Measurements from ENCODE around the gene SLCO4A1. TPM values are rescaled to one million over a fixed set of nuclear protein-coding genes. Genes with fewer than 3 reads are reported as not detected.

Gene SLCO4A1, protein sequence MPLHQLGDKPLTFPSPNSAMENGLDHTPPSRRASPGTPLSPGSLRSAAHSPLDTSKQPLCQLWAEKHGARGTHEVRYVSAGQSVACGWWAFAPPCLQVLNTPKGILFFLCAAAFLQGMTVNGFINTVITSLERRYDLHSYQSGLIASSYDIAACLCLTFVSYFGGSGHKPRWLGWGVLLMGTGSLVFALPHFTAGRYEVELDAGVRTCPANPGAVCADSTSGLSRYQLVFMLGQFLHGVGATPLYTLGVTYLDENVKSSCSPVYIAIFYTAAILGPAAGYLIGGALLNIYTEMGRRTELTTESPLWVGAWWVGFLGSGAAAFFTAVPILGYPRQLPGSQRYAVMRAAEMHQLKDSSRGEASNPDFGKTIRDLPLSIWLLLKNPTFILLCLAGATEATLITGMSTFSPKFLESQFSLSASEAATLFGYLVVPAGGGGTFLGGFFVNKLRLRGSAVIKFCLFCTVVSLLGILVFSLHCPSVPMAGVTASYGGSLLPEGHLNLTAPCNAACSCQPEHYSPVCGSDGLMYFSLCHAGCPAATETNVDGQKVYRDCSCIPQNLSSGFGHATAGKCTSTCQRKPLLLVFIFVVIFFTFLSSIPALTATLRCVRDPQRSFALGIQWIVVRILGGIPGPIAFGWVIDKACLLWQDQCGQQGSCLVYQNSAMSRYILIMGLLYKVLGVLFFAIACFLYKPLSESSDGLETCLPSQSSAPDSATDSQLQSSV
- 7.3 and 7.9 TPM in 2 replicates for total RNA-seq

DNA sequence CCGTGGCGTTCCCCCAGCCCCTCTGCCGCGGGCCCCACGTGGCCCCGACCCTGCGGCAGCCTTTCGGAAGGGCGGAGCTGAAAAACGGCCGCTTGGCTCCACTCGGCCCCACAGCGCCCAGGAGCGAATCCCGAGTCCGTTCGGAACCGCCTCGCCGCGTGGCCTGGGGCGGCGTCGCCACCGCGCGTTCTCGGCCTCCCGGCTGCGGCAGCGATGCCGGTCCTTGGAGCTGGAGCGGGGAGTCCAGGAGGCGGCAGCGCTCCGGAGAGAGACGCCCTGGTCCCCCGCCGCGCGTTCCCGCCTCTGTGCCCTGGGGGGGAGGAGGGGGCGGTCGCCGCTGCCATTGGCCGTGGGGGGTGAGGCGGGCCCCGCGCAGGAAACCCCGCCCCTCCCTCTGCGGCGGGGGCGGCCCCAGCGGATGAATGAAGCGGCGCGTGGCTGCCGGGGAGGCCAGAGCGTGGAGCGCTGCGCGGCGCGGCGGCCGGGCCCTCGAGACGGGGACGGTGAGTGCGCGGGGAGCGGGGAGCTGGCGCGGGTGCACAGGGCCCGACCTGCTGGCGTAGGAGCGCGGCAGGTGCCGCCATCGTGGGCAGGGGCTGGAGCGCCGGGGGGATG, at the start of gene SLCO4A1:
SLCO4A1 (plus strand) TSS at position 453 of the 615 bp plus-strand sequence. CDS start 13,952 bp downstream, outside the sequence.
- DNase-seq (ENCODE audit: extremely low read depth, low read depth, low spot score), result no peak

DNA sequence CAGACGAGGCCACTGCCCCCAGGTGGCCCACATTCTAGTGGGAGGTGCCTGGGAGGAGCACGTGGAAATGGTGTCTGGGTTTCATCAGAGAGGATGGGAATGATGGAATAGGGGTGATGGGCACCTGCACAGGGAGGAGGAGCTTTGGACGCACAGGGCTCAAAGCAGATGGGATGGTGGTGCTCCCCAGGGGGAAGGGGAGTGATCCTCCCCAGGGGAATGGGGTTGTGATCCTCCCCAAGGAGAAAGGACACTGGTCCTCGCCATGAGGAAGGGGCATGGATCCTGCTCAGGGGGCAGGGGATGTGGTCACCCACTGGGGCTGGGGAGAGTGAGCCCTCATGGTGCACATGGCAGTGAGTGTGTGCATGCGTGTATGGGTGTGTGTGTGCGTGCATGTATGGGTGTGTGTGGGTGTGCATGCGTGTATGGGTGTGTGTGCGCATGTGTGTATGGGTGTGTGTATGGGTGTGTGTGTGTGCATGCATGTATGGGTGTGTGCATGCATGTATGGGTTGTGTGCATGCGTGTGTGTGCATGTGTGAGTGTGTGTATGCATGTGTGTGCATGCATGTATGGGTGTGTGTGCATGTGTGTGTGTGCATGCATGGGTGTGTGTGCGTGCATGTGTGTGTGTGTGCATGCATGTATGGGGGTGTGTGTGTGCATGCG, 49.7 kb upstream of the SLCO4A1 start:
- no peak for DNase-seq (ENCODE audit: extremely low read depth, low read depth, low spot score)

DNA sequence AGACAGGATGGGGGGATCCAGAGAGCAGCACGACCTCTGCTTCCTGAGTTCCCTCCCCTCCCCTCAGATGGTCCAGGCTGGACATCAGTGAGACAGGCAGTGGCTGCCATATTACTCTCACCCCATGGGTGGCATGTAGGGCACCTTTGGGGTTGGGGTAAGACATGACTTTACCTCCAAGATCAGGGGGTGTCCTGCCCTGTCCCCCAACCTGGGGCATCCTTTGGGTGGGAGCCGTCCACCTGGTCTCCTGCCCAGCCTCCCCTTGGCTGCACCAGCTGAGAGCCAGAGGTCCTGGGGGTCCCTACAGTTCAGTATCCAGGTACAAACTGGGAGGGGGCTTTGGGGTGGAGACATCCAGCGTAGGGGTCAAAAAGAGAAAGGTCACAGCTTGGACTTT, 48.7 kb upstream of the SLCO4A1 start:
- no peak for DNase-seq (ENCODE audit: extremely low read depth, low read depth, low spot score)

DNA sequence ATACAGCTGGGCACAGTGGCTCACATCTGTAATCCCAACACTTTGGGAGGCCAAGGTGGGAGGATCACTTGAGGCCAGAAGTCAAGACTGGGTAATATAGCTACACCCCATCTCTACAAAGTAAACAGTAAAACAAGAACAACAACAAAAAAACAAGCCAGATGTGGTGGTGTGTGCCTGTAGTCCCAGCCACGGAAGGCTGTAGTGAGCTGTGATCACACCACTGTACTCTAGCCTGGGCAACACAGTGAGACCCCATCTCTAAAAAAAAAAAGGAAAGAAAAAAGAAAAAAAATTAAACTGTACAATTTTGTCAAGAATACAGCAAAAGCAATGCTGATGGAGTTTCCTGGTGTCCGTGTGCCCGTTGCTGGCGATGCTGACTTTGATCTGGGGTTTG, 47.2 kb upstream of the SLCO4A1 start:
- no peak for DNase-seq (ENCODE audit: extremely low read depth, low read depth, low spot score)

DNA sequence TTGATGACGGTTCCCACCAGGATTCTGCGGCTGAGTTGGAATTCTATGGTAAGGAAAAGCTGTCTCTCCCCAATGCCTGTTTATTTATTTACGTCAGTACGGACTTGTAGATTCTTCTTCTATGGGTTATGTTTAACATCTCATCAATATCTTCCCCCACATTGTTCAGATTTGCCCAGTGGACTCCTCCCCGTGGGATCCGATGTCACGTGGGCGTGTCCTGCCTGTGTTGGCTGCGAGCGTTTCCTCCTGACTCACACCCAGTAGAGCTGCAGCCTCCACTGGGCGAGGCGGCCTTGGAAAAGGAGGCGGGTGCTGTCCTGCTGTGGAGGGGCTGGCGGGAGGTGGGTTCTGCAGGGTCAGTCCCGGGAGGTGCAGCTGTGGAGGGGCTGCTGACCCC, 46.8 kb upstream of the SLCO4A1 start:
- no peak for DNase-seq (ENCODE audit: extremely low read depth, low read depth, low spot score)

DNA sequence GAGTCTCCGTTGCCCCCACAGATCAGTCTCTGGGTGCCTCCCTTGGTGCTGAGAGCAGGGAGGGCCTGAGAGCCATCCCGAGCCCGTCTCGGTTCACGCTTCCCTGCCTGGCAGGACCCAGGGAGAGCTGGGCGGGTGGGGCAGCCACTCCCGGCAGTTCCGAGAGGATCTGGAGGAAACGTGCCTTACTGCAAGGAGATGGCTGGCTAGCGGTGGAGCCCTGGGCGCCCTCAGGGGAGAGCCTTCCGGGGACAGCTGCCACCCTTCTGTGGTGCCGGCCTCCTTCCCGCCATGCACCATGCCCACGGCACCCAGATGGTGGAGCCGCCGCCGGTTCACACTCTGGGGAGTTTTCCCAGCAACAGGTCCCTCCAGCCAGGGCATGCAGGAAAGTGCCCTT, 45.8 kb upstream of the SLCO4A1 start:
- DNase-seq (ENCODE audit: extremely low read depth, low read depth, low spot score), result no peak

DNA sequence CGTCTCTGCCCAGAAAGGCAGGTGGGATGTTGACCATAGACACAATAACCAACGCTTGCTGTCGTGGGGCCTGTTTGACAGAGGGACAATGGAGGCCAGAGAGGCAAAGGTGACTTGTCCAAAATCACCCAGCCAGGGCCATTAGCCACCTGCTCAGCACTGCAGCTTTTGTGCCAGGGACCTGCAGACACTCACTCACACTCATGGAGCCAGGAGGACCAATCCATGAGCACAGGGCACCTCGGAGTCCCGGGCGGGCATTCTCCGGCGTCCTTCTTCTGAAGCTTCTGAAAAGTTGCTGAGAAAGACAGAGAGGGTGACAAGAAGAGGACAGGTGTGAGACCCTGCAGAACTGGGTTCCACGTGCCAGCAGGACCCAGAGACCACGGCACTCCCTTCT, 45.4 kb upstream of the SLCO4A1 start:
- no peak for DNase-seq (ENCODE audit: extremely low read depth, low read depth, low spot score)

DNA sequence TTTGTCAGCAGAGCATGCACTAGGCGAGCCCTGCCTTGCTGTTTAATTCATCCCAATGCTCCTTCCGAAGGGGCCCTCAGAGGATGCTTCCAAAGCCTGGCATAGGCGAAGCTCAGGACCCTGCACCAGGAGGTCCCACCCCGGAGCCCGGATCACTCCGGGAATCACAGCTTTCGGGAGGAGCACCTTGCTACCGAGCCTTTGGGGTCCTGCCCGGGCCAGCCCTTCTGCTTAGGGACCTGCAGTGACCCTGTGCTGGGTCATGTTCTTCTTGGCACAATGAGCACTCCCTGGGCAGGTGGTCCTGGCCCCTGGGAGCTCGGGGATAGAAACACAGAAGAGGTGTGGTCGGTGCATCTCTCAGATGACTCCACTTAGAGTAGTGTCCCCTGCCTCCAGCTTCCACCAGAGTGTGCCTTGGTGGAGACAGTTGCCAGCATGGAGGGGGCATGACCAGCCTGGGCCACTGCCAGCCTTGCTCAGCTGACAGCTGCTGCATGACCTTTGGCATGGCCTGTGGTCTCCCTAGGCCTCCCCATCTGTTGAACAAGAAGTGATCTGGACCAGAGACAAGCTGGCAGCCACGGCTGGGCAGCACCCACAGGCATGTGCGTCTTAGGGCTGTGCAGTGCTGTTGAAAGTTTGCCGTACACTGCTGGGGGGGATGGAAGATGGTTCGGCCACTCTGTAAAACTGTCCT, 44.7 kb upstream of the SLCO4A1 start:
- DNase-seq (ENCODE audit: extremely low read depth, low read depth, low spot score), result no peak

DNA sequence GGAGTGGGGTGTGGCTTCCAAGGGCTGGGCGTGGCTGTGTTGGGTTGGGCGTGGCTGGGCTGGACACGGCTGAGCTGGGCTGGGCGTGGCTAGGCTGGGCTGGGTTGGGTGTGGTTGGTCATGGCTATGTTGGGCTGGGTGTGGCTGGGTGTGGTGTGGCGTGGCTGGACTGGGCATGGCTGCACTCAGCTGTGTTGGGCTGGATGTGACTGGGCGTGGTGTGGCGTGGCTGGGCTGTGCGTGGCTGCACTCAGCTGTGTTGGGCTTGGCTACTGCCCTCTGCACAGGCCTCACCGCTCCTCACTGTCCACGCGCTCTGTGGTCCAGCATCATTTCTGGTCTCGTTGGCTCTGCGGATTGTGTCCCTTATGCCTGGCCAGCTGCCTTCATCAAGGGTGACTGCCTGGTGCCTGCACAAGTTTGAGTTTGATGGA, 43.5 kb upstream of the SLCO4A1 start:
- DNase-seq (ENCODE audit: extremely low read depth, low read depth, low spot score), result no peak

DNA sequence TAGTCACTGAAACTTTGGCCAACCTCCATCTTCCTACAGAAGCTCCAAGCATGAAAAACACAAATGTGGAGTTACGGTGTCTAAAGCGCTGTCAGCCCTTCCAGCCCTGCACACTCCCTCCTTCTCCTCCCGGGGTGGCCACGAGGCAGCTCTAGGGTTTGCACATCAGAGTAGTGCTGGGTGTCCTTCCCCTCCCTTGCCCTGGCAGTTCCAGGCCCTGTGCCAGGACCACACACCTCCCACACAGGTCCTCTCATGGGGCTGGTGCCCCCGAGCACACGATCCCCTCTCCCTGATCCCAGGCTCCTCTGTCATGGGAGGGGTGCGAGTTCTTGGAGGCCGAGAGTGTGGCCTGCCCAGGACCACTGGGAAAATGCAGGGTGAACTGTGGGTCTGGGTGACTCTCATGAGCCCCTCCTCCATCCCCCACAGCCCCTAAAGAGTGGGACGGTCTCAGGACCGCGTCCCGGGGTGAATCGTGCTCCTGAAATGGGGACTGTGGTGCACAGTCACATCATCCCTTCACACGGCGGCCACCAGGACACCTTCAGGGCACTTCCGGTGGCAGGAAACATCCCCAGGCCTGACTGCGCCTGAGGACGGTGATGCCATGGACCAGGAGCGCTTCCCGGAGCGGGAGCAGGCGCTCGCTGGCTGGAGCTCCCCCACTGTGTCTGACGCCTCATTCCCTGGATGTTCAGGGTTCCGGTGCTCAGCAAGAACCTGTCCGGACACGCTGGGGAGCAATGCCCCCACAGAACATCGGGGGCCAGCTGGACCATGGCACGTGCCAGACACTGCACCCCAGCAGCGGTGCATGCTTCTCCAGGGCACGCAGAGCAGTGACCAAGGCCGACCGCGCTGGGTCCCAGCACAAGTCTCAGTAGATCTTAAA, 42.8 kb upstream of the SLCO4A1 start:
- DNase-seq (ENCODE audit: extremely low read depth, low read depth, low spot score), result no peak

DNA sequence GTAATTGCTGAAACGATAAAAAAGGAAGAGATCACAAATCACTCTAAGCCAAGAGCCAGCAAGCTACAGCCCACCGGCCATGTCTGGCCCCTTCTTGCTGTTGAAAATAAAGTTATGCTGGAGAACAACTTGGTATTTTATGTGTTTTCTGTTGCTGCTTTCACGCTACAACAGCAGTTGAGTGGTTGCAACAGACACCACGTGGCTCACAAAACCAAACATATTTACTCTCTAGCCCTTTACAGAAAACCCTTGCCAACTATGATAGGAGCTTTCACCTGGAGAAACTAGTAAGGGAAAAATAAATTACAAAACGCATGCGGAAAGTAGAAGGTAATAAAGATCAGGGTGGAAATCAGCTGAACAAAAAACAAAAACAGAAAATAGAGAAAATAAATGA, 41.1 kb upstream of the SLCO4A1 start:
- DNase-seq (ENCODE audit: extremely low read depth, low read depth, low spot score), result no peak

DNA sequence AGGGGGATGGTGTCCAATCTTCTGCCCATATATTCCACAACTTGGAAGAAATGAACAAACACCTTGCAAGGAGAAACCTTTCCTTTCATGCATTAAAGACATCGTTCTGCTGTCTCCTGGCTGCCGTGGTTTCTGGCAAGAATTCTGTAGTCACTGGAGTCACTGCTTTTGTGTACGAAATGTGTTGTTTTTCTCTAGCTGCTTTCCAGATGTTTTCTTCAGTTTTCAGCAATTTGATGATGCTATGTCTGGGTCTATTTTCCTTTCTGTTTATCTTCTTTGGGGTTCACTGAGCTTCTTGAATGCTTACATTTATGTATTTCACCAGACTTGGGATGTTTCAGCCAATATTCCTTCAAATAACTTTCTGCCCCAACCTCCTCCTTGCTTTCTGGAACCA, 40.6 kb upstream of the SLCO4A1 start:
- no peak for DNase-seq (ENCODE audit: extremely low read depth, low read depth, low spot score)

DNA sequence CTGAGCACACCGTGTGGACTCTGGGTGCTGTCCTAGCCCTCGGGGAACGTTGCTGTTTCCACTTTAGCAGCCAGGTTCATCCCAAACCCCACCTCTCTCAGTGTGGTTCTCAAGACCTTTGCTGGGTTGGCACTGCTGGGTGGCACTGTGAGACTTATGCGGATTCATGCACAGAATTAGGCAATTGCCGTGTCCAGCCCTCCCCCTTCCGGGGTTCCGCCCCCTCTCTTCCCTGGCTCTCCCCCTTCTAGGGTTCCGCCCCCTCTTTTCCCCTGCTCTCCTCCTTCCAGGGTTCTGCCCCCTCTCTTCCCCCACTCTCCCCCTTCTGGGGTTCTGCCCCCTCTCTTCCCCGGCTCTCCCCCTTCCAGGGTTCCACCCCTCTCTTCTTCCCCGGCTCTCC, 39.8 kb upstream of the SLCO4A1 start:
- DNase-seq (ENCODE audit: extremely low read depth, low read depth, low spot score), result no peak

DNA sequence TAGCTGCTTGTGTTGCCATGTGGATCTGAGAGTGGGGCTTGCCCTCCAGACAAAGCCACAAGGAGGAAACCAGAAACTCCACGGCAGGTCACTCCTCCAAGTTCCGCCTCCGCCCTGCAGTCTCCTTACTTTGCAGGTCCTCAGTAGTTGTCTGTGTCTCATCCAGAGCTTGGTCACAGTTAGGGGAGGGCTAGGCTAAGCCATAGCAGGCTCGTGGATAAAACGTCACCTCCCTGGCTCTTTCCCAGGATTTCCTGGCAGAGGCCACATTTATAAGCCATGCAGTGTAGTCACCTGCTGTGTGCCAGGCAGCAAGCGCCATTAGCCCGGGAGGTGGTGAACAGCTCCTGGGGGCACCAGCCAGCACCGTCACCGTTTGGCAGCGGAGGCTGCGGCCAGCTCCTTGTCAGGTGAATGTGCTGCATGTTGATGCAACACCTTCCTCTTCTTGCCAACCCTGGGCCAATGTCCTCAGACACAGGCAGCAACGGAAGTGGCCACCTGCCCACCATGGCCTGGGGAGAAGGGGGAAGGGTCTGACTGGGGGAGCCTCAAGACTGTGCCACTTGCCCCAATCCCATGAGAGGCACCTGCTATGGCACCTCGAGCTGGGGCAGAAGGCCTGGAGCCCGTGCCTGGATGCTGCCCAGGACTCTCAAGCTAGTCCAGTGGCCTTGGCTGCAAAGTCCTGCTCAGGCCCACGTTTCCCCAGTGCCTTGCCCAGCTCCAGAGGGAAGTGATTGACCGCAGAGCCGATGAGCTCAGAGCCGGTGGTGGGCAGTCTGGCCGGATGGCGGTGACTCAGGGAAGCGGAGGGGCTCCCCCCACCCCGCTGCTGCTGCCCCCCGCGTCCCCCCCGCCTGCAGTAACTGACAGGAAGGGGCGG, 39.0 kb upstream of the SLCO4A1 start:
- no peak for DNase-seq (ENCODE audit: extremely low read depth, low read depth, low spot score)

DNA sequence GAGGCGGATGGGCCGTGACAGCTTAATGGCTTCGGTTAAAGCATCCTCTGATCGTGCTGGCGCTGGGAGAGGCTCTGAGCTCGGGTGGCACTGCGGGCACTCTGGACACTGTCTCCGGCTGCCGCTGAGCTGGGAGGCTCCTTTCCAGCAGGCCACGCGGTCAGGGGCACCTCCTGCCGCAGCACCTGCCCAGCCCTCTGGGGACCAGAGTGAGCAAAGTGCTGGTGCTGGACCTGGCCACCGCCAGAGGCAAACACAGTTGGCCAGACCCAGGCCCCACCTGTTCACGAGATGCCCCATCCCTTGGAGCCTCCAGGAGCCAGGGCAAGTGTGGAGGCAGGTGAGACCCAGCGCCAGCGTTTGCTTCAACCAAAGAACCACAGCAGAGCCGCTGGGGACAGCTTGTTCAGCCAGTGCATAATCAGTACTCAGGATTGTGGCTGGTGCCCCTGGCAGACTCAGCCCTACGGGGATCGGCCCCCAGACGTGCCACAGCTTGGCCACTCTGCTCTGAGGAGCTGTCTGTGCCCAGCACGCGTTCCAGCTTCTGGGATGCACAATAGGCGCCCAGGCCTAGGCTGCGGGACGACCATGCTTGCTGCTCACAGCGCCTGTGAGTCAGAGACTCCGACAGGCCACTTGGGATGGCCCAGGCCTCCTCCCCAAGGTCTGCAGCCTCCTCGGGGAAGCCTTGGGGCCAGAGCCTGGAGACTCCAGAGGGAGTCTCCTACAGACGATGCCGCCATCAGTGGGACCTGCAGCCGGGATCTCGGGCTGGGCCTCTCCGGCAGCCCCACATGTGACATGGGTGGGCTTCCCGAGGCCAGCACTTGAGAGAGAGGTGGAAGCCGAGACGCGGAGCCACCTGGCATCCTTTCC, 38.2 kb upstream of the SLCO4A1 start:
- no peak for DNase-seq (ENCODE audit: extremely low read depth, low read depth, low spot score)

DNA sequence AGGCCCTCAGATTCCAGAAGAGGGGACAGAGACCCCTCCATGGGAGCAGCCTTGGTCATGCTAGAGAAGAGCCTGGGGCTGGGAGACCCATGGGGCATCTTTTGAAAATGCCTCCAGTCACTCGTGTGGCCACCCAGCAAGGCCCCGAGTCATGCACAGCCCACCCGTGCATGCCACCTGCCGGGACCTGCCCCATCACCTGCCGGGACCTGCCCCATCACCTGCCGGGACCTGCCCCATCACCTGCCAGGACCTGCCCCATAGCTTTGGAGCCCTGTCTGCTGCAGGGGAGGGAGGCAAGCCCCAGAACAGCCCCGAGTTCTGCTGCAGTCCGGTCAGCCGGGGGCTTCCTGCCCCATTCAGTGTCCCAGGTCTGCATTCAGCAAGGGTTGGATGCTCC, 37.5 kb upstream of the SLCO4A1 start:
- DNase-seq (ENCODE audit: extremely low read depth, low read depth, low spot score), result no peak

DNA sequence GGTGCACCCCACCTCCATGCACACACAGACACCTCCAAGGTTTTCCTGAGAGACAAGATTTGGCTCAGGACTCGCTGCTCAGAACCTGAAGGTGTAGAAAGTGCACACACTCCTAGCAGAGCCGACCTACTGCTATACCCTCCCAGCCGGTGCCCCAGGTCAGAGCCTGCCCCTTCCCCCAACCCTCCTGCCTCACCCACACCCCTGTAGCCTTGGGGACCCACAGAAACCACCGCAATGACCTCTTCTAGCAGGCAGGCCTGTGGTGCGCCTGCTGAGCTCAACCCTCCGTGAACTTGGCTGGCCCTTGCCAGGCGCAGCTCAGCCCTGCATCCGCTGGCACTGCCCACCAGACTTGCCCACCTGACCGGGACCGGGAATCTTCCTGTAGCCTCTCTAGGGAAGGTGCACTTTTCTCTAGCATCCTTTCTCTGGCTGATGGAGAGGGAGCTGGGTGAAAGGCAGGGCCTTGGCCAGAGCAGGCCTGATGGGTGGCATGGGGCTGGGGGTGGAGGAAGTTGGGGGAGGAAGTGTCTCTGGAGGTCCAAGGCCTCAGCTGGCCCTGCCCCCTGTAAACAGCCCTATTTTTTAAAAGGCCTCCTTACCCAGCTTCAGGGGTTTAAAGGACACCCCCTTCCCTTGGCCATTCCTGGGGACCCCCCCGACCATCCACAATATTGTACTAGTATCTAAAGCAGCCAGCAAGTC, 36.9 kb upstream of the SLCO4A1 start:
- no peak for DNase-seq (ENCODE audit: extremely low read depth, low read depth, low spot score)
